Peyer's patch (tissue), 4 donors: ENCODE results near the gene NIP7.

Experiments used
- POLR2A ChIP-seq, 2 donors: fragments of 450-650 bp; IDR thresholded peaks; one replicate each; pipeline ENCODE4 v1.5.1; 2017; ENCODE audit warnings: antibody characterized with exemption in 2 of 2, mild to moderate bottlenecking in 2 of 2, moderate library complexity in 2 of 2
- TF ChIP-seq, protein P1 (sequence below), 6 experiments: fragments of 450-650 bp in 4 of 6; fragments of 200-600 bp in 2 of 6; sonication (generic) in 1 of 6; IDR thresholded peaks; one replicate each; pipeline ENCODE4 v1.5.1; 2017 to 2019; ENCODE audit warnings: antibody characterized with exemption in 6 of 6, mild to moderate bottlenecking in 3 of 6, moderate library complexity in 1 of 6

DNA sequence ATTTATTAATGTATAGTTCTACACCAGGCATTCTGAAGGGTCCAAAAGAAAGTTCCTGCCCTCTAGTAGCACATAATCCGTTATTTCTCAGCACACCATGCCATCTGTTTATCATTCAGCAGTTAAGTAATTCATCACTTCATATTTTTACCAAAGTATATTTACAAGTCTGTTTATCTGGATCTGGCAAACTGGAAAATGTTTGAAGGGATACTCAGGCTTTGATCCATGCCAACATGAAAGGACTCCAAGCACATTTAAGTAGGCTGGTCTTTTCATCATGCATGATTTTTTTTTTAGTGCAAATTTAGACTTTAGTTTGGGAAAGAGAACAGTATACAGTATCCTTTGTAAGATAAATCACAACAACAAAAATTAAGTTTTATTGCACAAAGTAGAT is 32.5 kb upstream of the NIP7 start:
- TF ChIP-seq, protein P1, sequence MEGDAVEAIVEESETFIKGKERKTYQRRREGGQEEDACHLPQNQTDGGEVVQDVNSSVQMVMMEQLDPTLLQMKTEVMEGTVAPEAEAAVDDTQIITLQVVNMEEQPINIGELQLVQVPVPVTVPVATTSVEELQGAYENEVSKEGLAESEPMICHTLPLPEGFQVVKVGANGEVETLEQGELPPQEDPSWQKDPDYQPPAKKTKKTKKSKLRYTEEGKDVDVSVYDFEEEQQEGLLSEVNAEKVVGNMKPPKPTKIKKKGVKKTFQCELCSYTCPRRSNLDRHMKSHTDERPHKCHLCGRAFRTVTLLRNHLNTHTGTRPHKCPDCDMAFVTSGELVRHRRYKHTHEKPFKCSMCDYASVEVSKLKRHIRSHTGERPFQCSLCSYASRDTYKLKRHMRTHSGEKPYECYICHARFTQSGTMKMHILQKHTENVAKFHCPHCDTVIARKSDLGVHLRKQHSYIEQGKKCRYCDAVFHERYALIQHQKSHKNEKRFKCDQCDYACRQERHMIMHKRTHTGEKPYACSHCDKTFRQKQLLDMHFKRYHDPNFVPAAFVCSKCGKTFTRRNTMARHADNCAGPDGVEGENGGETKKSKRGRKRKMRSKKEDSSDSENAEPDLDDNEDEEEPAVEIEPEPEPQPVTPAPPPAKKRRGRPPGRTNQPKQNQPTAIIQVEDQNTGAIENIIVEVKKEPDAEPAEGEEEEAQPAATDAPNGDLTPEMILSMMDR (IDR thresholded peaks at IDR 0.05), result no peak
- no peak for TF ChIP-seq POLR2A (IDR thresholded peaks at IDR 0.05)
